ENCODE measurements around the gene TNFAIP8L3. TPM values are rescaled to one million over a fixed set of nuclear protein-coding genes. Genes with fewer than 3 reads are reported as not detected.

The TNFAIP8L3 gene
- total RNA-seq, 1 donor from 2014 or later: not detected

DNA sequence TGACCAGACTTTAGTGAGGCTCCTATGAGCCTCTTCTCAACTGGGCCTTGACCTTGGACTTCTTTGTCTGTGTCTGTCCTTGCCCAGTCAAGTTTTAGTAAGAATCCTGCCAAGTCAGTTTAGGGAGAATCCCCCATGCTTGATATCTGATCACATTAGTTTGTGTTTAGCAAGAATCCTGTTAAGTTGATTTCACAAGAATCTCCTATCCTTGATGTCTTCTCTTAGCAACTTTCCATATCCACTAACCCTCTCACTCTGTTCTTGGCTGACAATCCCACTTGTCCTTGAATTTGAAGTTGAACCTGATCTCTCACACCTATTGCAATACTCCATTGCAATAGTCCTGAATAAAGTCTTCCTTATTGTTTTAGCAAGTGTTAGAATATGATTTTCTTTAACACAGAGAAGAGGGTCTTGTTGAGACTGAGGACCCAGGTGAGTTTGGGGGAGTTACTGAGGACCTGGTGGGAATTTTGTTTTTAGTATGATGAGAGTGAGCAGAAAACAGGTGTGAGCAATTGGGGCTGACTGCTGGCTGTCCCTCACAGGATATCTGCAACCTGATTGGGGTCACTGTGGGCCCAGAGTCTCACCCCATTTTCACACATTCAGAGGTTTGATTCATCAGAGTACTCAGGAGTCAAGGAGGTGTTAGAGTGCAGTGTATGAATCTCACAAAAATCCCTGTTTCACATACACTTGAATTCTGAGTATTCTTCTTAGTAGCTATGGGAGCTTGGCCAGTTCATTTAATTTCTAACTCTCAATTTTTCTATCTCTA lies 39.9 kb upstream of the TNFAIP8L3 start:
- DNase-seq (ENCODE audit: low read depth): peak; percentile 19
- no peak overlapping the region for H3K4me3 ChIP-seq (ENCODE audit: low read depth, low read length)
- TF ChIP-seq, protein P1, sequence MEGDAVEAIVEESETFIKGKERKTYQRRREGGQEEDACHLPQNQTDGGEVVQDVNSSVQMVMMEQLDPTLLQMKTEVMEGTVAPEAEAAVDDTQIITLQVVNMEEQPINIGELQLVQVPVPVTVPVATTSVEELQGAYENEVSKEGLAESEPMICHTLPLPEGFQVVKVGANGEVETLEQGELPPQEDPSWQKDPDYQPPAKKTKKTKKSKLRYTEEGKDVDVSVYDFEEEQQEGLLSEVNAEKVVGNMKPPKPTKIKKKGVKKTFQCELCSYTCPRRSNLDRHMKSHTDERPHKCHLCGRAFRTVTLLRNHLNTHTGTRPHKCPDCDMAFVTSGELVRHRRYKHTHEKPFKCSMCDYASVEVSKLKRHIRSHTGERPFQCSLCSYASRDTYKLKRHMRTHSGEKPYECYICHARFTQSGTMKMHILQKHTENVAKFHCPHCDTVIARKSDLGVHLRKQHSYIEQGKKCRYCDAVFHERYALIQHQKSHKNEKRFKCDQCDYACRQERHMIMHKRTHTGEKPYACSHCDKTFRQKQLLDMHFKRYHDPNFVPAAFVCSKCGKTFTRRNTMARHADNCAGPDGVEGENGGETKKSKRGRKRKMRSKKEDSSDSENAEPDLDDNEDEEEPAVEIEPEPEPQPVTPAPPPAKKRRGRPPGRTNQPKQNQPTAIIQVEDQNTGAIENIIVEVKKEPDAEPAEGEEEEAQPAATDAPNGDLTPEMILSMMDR (conservative IDR thresholded peaks at IDR 0.05; ENCODE audit: low read depth, low read length): no peak

DNA sequence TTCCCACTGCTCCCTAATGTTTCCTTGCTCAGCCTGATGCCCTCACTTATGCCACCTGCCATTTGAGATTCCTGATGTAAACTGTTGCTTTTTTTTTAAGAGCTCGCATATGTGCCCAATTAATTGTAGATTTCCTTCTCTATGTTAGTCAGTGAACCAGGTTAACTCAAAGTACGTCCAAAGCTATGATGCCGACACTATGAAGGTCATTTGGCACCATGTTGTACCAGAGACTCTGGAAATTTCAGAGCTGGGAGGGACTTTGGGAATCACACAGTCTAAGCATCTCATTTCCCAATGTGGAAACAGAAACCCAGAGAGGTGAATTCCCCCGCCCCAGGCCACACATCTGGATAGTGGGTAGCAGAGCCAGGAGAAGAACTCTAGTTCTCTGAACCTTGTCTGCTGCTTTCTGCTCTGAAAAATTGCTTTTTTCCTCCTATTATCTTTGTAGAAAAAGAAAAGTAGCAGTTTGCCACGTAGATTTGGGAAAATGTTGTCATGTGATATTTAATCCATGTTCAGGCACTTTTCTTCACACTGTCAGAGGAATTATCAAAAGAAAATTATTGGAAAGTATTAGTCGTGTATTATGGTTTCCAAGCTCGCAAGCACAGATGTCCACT lies 38.5 kb upstream of the TNFAIP8L3 start:
- DNase-seq (ENCODE audit: low read depth): no peak

DNA sequence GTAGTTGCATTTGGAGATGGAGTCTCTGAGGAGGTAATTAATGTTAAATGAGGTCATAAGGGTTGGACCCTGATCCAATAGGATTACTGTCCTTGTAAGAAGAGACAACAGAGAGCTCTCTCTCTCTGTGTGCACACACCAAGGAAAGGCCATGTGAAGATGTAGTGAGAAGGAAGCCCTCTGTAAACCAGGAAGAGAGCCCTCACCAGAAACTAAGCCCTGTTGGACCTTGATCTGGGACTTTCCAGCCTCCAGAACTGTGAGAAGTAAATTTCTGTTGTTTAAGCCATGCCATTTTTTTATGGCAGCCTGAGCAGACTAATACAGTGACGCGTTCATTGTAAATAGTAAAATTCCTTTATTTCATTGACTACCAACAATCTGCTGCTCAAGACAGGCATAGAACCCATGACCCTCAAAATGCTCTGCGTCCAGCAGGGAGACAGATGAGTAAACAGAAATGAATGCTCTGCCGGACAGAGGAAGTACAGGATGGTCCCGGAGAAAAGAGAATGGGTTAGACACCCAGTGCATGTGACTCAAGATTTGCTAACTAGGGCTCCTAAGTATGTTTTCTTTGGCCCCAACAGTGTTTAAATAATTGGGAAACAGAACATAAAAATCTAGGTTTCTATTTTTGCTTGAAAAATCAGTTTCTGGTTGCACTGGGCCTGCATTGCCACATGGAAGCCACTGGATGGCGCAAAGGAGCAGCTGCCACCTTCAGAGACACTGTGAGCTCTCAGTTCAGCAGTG lies 37.9 kb upstream of the TNFAIP8L3 start:
- peak; percentile 98 for DNase-seq (ENCODE audit: low read depth)
- no peak overlapping the region for H3K4me3 ChIP-seq (ENCODE audit: low read depth, low read length)
- TF ChIP-seq, protein P1 (conservative IDR thresholded peaks at IDR 0.05; ENCODE audit: low read depth, low read length): peak; percentile 98

More for the DNA sequence above, 38.5 kb upstream of the TNFAIP8L3 start:
- no peak overlapping the region for H3K4me3 ChIP-seq (ENCODE audit: low read depth, low read length)
- TF ChIP-seq, protein P1 (conservative IDR thresholded peaks at IDR 0.05; ENCODE audit: low read depth, low read length): no peak

DNA sequence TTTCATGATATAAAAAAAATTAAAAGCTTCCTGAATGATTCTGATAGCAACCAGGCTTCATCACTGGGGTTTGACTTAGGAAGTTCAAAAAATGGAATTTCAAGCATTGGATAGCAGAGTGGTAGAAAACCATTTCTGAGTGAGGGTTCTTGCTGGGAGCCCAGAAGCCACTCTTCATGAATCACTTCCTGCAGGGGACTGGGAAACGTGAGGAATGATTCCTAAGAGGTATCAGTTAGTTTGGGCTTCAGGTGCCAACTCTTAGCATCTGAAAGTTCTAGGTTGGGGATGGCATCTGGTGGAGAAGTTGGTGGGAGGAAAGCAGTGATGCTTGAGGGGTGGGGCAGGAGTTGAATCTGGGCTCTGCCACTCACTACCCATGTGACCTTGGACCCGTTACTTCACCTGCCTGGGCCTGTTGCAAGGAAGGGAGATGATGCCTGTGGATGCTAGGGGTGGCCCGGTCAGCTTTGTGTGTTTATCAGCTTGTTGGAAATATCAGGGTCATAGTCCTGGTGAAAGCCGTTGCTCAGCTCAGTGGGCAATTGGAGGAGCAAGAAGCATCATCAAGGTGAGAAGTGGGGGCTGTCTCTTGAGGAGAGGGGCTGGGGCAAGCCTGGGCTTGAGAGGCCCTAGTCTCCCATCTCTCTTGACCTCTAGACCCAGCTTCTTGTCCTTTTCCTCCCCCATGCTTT lies 37.0 kb upstream of the TNFAIP8L3 start:
- no peak for DNase-seq (ENCODE audit: low read depth)
- no peak overlapping the region for H3K4me3 ChIP-seq (ENCODE audit: low read depth, low read length)
- TF ChIP-seq, protein P1 (conservative IDR thresholded peaks at IDR 0.05; ENCODE audit: low read depth, low read length): no peak

DNA sequence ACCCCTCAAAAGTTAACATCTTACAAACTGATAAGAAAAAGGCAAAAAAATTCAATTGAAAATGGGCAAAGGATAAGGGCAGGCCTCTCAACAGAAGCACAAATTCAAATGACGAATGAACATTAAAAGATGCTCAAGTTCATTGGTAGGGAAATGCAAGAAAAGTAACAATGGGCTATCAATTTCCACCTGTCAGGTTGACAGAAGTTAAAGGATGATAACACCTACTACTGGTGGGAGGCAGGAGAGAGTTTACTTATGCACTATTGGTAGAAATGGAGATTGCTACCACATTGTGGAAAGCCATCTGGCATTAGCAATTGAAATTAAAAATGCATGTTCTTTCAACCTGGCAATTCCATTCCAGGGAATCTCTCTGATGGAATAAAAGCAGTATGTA lies 35.6 kb upstream of the TNFAIP8L3 start:
- no peak for DNase-seq (ENCODE audit: low read depth)
- TF ChIP-seq, protein P1 (conservative IDR thresholded peaks at IDR 0.05; ENCODE audit: low read depth, low read length): no peak

DNA sequence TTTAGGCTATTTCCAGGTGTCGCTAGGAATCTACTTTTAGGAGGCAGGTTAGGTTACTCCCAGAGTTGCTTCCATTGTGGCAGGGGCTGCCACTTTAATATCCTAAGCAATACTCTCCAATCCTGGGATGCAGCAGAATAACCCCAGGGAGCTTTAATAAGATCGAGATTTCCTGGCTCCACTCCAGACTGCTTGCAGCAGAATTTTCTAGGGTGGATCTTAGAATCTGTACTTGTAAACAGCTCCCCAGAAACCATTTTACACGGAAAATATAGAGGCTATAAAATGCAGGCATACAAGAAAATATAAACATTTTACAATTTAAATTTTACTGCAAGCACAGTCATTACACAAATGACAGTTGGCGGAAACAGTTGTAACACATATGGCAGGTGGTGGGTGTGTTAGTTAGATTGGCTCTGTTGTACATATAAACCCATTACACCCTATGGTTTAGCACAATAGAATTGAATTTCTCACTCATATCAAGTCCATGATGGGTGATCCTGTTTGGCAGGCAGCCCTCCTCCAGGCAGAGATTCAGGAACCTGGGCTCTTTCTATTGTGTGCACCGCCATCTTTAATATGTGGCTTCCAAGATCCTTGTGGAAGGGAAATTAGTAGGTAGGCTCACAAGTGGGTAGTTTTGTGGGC lies 35.0 kb upstream of the TNFAIP8L3 start:
- TF ChIP-seq, protein P1 (conservative IDR thresholded peaks at IDR 0.05; ENCODE audit: low read depth, low read length): no peak
- H3K4me3 ChIP-seq (ENCODE audit: low read depth, low read length): no peak overlapping the region
- DNase-seq (ENCODE audit: low read depth): no peak

More for the DNA sequence above, 35.6 kb upstream of the TNFAIP8L3 start:
- H3K4me3 ChIP-seq (ENCODE audit: low read depth, low read length): no peak overlapping the region
